Activated CD8-positive, alpha-beta memory T cell treated with anti-CD3 and anti-CD28 coated beads, Interleukin-2, amount 50 U/mL, for 48 hours (primary cell): Measurements from ENCODE around the gene SLC49A3.
"Not testable (repeated sequence)": the region's sequence is repeated elsewhere in the genome, so short reads cannot be mapped to it uniquely, and the experiment has no call there.

ENCODE experiments used
- DNase-seq: peaks from one replicate; pipeline ENCODE4 v3.0.0-alpha.2; 2020

The SLC49A3 gene

DNA sequence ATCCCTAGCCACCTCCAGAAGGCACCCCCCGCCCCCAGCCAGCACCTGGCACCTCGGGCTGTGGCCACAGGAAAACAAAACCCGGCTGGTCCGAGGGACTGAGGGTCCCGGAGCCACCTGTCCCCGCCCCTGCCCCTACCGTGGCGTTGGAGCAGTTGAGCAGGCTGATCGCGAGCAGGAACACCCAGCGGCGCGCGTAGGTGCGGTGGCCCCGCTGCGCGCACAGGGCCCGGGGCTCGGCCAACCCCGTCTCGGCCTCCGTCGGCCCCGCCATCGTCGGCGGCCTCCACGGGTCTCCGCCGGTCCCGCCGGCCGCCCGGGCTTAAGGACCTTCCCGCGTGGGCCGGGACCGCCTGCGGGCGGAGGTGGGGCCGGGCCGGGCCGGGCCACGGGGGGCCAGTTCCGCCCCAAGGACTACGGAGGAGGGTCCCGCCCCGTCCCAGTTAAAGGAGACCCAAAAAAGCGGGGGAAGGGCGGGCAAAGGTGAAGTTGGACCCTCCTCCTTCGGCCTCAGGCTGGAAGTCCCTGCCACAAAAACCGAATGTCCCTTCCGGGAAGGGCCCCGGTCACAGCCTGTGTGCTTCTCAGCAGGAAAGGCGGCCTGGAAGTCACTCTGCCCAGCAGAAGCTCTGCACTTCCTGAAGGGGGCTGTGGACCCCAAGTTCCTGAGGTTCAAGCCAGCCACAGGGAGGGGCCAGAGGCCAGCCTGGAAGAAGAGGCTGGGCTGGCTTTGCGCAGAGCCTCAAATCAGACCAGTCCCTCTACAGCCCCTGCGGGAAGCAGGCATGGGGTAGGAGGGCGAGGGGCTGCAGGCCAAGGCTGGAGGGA is at the start of gene SLC49A3:
TSS of gene SLC49A3 (minus strand) at position 298 of the 828 bp plus-strand sequence. CDS start at position 274, 24 bp downstream.
- DNase-seq, result no peak

DNA sequence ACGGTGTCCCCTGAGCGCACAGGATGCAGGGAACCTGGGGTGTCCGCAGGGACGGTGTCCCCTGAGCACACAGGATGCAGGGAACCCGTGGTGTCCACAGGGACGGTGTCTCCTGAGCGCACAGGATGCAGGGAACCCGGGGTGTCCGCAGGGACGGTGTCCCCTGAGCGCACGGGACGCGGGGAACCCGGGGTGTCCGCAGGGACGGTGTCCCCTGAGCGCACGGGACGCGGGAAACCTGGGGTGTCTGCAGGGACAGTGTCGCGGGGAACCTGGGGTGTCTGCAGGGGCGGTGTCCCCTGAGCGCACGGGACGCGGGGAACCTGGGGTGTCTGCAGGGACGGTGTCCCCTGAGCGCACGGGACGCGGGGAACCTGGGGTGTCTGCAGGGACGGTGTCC is 47.6 kb upstream of the SLC49A3 start:
- not testable (repeated sequence) for DNase-seq

DNA sequence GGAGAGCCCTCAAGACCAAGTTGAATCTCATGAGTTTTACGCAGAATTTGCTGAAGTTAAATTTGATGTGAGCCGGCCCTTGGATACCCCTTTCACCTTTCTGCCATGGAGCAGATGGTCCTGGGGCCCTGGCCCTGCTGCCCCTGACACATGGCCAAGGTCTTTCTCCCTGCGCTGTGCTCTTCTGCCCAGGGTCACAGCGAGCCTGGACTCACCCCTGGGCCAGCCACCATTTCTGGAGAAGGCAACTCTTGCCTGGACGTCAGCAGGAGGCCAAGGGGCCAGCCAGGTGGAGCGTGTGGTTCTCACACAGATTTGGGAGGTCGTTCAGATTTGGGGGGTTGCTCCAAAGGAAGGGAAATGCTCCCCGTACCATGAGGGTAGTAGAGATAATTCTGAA is 46.6 kb upstream of the SLC49A3 start:
- no peak for DNase-seq

DNA sequence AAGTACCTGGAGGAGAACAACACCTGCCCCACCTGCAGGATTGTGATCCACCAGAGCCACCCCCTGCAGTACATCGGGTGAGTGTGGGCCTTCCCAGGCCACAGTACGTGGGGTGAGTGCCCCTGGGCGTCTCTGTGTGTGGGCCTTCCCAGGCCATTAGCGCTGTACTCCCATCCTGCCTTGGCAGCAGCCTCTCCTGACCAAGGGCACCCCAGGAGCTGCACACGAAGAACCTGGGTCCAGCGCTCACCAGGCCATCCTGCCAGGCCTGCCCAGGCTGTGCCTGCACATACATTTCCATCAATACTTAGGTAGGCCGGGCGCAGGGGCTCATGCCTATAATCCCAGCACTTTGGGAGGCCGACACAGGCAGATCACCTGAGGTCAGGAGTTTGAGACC is 46.0 kb upstream of the SLC49A3 start:
- no peak for DNase-seq

DNA sequence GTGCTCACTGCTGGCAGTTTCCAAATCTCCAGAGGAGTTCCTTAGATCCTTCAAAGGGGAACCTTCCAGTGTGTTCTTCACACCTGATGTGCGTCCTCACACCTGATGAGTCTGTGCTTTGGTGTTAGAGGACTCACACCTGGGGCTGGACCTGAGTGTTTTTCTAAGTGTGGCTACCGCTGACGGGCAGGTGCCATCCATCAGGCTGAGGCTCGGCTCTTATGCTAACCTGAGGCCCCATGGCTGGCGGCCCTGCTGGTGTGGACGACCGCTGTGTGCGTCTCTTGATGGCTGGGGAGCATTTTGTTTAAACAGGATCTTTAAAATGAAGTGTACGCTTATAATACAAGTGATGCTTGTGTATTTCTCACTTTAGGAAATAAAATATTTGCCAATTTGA is 45.1 kb upstream of the SLC49A3 start:
- no peak for DNase-seq

DNA sequence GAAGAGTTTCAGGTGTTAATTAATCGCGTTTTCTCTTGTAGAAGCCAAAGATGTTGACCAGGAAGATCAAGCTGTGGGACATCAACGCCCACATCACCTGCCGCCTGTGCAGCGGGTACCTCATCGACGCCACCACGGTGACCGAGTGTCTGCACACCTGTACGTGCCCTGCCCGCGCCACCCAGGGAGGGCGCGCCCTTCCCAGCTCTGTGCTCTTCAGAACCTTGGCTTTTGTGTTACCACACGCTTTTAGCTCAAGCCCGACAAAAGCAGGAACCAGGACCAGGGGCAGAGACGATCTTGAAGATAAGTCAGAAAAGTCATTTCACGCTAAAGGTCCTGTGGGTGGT is 44.7 kb upstream of the SLC49A3 start:
- DNase-seq, result no peak

DNA sequence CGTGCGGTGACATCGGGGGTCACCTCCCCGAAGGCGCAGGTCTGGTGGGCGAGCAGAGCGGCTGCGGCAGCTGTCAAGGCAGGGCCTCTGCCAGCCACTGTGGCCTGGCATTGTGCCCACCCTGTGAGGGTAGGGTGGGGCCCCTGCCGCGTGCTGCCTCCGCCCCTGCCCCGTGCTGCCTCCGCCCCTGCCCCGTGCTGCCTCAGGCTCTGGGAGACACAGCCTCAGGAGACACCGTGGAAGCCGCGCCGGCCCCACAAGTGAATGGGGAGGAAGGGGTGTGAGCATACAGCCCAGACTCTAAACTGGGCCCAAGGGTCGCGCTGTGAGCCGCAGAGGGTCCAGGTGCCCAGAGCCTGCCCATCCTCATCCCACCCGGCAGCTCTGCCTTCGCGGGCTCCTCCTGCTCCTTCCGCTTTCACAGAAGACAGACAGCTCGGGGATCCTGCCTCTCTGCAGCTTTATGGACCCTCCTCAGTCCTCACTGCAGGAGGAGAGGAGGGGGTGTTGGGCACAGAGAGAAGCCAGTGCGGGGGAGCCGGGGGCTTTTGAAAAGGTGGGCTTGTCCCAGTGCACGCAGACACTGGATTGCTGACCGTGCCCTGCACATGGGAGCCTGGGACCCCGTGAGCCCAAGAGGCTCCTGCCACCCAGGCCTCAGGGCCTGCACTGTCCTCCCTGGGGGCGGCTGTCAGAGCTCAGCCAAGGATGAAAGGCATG is 44.1 kb upstream of the SLC49A3 start:
- DNase-seq, result no peak

DNA sequence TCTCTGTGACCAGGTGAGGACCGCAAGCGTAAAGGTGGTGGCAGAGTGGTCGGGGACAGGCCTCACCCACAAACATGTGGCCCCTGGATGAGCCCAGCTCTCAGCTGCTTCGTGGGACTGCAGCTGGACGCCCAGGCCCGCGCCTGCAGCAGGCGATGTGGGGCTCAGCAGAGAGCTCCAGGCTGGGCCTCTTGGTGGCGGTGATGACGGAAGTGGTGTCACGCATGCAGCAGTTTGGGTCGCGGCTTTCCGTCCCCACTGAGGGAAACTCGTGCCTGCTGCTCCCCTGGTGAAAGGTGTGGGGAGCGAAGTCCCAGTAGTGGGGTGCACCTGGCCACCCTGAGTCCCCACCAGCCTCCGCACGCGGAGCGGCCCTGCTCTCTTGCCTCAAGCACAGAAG is 43.5 kb upstream of the SLC49A3 start:
- DNase-seq, result no peak

DNA sequence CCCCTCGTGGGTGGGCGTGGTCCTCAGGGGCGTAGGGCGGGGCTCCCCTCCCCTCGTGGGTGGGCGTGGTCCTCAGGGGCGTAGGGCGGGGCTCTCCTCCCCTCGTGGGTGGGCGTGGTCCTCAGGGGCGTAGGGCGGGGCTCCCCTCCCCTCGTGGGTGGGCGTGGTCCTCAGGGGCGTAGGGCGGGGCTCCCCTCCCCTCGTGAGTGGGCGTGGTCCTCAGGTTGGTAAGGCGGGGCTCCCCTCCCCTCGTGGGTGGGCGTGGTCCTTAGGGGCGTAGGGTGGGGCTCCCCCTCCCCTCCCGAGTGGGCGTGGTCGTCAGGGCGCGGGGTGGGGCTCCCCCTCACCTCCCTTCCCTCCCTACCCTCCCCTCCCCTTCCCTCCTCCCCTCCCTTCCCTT is 43.0 kb upstream of the SLC49A3 start:
- not testable (repeated sequence) for DNase-seq

DNA sequence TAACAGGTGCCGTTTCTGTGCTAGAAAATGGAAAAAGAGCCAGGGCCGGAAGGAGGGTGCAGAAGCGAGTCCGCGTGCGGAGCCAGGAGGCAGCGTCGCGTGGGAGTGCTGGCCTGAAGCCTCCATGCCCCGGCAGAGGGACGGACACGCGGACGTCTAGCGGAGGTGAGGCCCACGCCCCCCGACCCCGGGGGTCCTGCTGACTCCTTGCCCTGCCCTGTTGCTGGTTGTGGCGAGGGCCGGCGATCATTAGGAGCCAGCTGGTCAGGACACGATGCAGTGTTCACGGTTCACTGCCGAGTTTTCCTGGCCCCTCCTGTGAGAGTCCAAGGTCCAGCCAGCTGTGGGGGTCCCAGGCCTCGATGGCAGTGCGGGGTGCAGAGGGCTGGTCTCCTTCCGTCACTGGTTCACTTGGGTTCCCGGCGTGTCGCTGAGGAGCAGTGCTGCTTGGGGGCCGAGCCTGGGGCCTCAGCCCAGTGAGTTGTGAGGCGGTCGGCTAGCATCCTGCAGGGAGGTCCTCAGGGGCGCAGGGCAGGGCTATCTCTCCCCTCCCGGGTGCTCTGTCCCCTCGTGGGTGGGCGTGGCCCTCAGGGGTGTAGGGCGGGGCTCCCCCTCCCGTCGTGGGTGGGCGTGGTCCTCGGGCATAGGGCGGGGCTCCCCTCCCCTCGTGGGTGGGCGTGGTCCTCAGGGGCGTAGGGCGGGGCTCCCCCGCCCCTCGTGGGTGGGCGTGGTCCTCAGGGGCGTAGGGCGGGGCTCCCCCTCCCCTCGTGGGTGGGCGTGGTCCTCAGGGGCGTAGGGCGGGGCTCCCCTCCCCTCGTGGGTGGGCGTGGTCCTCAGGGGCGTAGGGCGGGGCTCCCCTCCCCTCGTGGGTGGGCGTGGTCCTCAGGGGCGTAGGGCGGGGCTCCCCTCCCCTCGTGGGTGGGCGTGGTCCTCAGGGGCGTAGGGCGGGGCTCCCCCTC is 42.3 kb upstream of the SLC49A3 start:
- not testable (repeated sequence) for DNase-seq

DNA sequence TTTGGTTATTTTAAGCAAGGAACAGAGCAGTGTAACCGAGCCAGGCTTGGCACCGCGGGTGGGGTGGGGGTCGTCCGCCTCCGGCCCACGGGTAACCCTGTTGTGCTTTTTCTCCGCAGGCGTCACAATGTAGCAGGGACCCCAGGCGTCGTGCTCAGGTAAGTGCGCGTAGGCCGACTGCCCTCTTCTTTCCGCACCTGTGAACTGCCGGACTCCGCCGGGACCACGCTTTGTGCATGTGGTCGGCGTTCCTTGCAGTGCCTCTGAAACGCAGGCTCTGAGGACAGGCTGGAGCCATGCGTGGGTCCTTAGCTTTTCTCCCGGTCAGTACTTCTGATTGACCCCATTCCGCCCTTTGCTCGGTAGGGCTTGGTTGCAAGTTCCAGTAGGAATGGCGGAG is 41.6 kb upstream of the SLC49A3 start:
- DNase-seq, result no peak

DNA sequence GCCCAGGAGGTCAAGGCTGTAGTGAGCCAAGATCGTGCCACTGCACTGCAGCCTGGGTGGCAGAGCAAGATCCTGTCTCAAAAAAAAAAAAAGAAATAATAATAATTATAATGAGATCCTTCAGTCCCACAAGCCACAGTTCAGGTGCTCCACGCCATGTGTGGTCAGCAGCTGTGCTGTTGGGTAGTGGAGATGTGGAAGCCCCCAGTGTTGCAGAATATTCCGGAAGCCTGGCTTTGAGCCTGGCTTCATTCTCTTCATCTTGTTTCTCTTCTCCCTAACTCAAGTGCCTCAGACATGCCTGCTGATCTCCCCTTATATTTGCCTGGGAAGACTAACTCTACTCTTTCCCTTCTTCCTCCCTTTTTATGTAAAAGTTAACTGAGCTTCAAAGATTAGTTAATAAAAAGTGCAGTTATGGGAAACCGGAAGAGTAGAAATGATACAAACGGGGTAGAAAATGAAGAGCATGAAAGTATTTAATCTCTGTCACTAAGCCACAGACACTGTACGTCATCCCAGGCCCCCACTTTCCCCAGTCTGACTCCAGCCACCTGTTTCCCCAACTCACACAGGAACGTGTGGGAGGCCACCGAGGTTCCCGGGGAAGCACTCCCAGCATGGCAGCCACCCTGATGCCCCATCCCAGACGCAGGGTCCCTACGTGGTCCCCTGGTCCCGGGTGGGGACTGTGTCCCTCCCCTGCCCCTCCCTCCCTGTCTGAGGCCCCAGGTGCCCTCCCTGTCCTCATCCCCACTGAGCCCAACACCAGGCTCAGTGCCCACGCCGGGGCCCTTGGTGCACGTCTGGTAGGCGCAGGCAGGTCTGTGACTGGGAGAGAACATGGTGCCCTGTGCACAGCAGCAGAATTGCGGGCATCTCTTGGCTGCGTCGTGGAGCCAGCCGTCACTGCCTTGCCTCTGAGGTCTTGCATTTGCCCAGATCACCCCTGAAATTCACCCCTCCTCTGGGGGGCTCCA is 40.7 kb upstream of the SLC49A3 start:
- no peak for DNase-seq

DNA sequence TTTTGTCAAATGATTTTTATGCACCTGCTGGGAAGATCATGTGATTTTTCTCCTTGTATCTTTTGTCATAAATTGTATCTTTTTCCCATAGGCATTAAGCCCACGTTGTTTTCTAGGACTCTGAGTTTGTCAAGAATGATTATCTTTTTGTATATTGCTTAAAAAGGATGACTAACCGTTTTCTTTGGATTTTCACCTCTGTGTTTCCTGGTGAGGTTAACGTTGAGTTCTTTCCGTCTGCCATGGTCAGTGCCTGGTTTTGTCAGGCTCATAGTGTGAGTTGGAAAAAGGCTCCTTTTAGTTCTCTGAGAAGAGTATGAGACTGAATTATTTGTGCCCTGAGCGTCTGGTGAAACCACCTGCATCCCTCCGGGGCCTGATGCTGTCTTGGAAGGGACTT is 38.6 kb upstream of the SLC49A3 start:
- DNase-seq, result no peak

DNA sequence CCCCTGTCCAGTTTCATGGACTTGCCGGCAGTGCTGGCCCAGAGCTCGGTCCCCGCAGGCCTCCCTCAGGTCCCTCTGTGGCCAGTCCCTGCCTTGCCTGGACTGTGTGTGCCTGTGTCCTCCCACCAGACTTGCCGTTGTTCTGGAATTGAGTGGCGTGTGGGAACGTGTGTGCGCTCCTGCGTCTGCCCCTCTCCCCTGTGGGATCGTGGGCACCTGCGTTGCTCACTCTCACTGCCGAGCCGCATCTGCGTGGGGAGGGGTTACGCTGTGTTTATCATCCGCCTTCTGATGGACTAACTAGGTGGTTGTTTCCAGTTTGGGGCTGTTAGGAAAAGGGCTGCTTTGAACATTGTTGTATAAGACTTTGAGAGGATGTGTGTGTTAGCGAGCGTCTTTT is 37.9 kb upstream of the SLC49A3 start:
- no peak for DNase-seq

DNA sequence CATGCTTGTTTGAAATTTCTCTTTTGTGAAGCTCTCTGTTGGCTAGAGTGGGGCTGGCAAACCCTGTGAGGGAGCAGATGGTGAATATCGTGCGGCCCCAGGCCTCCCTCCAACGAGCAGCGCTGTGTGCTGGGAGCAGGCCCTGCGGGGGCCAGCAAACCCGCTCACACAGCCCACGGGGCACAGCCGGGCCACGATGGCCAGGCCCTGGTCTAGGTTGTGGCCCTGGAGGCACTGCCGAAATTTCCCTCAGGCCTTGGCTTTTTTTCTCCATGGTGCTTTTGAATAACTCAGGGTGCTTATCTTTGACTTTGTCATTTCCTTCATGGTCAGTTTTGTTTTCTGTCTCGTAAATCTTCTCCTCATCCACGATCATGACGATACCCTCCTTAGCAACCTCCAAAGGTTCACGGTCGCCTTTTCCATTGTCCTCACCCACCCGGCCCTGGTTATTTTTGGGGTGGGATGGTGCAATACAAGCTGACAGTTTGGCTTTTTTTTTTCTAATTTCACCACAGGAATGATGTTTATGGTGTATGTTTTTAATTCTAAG is 37.4 kb upstream of the SLC49A3 start:
- no peak for DNase-seq

DNA sequence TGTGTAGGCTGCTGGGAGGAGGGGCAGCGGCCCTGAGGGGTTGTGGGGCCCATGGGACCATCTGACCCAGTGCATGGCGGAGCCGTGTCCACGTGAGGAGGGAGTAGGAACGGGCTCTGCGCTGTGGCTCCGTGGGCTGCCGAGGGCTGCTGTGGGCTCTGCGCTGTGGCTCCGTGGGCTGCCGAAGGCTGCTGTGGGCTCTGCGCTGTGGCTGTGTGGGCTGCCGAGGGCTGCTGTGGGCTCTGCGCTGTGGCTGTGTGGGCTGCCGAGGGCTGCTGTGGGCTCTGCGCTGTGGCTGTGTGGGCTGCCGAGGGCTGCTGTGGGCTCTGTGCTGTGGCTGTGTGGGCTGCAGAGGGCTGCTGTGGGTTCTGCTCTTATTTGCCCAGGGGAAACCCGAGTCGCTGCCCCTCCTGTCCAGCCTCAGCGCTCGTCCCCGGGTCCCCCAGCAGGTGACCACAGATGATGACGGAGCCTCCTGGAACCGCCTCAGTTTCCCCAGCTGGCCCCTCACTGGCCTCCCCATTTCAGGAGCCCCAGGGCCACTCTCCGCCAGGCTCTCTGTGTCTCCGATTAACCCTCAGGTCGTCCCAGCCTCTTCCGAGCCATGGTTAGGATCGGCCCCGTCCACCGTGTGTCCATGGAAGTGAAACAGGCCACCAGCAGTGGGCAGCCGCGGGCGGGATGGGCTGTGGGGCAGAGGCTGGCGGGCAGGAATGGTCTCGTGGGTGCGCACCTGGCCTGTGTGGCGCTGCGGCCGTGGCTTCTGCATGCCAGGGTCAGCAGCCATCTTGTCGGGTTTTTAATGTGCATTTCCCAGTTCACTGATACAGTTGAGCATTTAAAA is 36.7 kb upstream of the SLC49A3 start:
- DNase-seq, result no peak

DNA sequence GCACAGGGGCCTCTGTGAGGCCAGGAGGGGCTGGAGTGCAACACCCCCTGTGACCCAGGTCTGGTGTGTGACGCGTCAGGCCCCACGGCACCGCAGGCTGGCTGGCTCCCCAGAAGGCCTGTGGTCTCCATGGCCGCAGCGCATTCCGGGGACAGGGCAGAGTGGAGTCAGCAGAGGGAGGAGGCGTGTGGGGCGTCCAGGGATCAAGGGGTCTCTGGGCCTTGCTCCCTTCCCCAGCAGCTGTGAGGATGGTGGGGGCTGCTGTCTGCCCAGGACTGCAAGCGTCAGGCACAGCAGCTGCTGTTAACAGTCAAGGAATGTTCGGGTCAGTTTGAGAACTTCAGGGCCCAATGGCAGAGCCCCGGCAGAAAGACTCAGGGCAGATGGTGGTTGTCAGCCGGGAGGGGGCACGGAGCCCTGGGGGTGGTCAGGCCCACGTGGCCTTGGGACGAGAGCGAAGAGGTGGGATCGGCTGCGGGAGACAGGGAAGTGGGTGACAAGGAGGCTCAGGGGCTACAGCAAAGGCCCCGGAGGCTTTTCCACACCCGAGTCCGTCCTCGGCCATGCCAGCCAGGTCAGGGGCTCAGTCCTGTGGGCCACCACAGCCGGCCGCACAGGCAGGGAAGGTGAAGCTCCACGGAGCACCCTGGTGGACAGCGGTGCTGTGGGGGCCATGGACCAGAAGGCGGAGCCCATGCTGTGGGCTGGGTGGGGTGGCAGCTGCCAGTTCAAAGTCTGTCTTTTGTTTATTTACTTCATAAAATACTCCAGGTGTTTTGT is 35.0 kb upstream of the SLC49A3 start:
- no peak for DNase-seq

DNA sequence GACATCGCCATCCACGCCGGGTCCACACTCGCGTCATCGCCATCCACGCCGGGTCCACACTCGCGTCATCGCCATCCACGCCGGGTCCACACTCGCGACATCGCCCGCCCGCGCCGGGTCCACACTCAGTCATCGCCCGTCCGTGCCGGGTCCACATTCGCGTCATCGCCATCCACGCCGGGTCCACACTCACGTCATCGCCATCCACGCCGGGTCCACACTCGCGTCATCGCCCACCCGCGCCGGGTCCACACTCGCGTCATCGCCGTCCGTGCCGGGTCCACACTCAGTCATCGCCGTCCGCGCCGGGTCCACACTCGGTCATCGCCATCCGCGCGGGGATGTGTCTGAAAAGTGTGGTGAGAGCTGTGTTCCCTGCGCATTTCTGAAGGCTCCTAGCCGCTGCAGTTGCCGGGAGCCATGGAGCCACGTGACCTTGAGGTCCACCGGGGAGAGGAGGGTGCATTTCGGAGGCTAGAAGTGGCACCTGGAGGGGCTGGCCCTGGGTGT is 34.0 kb upstream of the SLC49A3 start:
- no peak for DNase-seq

DNA sequence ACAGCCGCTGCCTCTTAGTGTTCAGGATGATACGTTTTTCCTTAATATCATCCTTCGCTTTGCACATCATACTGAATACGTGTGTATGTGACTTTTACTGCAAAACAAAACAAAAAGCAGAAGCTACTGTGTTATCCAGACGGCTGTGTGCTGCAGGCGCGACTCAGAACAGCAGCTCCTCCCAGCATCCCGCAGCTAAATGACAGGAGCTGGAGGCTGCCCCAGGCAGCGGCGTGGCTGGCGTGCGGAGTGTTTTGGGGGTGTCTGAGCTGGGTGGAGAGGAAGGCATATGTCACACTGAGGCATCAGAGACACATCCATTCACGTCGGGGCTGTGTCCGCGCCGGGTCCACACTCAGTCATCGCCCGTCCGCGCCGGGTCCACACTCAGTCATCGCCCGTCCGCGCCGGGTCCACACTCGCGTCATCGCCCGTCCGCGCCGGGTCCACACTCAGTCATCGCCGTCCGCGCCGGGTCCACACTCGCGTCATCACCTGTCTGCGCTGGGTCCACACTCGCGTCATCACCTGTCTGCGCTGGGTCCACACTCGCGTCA is 33.3 kb upstream of the SLC49A3 start:
- no peak for DNase-seq
